Muscle of leg (tissue), 11 donors: ENCODE measurements around the gene CDK5RAP1. TPM values are rescaled to one million over a fixed set of nuclear protein-coding genes. Genes with fewer than 3 reads are reported as not detected.

Source experiments
- DNase-seq: peaks from one replicate; pipeline ENCODE4 v3.0.0; 2013
- H3K27ac ChIP-seq: one replicate; pipeline ENCODE4 v1.5.1; 2013; ENCODE audit warnings: mild to moderate bottlenecking, low read length, control low read depth
- H3K27me3 ChIP-seq: one replicate; pipeline ENCODE4 v1.6.1; 2013; ENCODE audit warnings: low read length; ENCODE audit not compliant: control insufficient read depth, insufficient read depth
- H3K36me3 ChIP-seq: one replicate; pipeline ENCODE4 v1.6.1; 2013; ENCODE audit warnings: low read length; ENCODE audit not compliant: control insufficient read depth, insufficient read depth
- H3K4me1 ChIP-seq: one replicate; pipeline ENCODE4 v1.6.1; 2013; ENCODE audit warnings: low read length; ENCODE audit not compliant: control insufficient read depth, insufficient read depth
- H3K4me3 ChIP-seq: one replicate; pipeline ENCODE4 v1.5.1; 2013; ENCODE audit warnings: low read length, control low read depth
- H3K9me3 ChIP-seq: replicated peaks from 2 replicates; pipeline ENCODE4 v1.6.1; 2013; ENCODE audit warnings: low read depth, low read length; ENCODE audit not compliant: control insufficient read depth
- WGBS: methylation state at CpG from one replicate; pipeline ENCODE4 v1.1.5; 2013; ENCODE audit warnings: missing lambda C conversion rate; ENCODE audit not compliant: insufficient coverage; 5-methylcytosine and 5-hydroxymethylcytosine counted together
- polyA plus RNA-seq, 8 donors: library from polyadenylated mRNA; unstranded; fragments of 120-200 nt; gene quantifications; one replicate each; pipeline versions ENCODE4 v1.2.1 to v1.2.3, GENCODE V29; 2013; ENCODE audit warnings: inconsistent platforms in 1 of 8, low replicate concordance in 1 of 8; ENCODE audit not compliant: insufficient read length in 8 of 8, insufficient read depth in 1 of 8
- total RNA-seq: library from RNA; stranded (reverse); fragments of 120-200 nt; gene quantifications from one replicate; pipeline ENCODE4 v1.2.4, GENCODE V29; 2013

CDK5RAP1 gene
- total and polyA plus RNA-seq, 9 donors: 18.5 to 28.4 (median 20.3) TPM

- no peaks in the 10 kb centered on the region for H3K36me3 ChIP-seq
- no peak for DNase-seq
- WGBS: 78% methylated on average over 8 of the region's 8 CpGs
- no peaks in the 10 kb centered on the region for H3K27me3 ChIP-seq
- no peak overlapping the region for H3K27ac ChIP-seq
- no peak overlapping the region for H3K4me3 ChIP-seq
- H3K9me3 ChIP-seq: no peaks in the 10 kb centered on the region
- no peaks in the 10 kb centered on the region for H3K4me1 ChIP-seq
Observed at GRCh38 chr20:33337119-33337518, 64.2 kb downstream of the CDK5RAP1 start.

GRCh38 chr20:33336375-33336774 is 64.9 kb downstream of the CDK5RAP1 start:
- 82% methylated on average over 2 of the region's 3 CpGs for WGBS
- Histone ChIP-seq H3K9me3 (no peaks in the 10 kb centered on the region), H3K27me3 (no peaks in the 10 kb centered on the region), H3K27ac (no peak overlapping the region), H3K4me3 (no peak overlapping the region), H3K4me1 (no peaks in the 10 kb centered on the region), H3K36me3 (no peaks in the 10 kb centered on the region)
- no peak for DNase-seq

GRCh38 chr20:33334111-33334510 is 67.2 kb downstream of the CDK5RAP1 start:
- WGBS: 71% methylated on average over 2 of the region's 3 CpGs
- no peak for DNase-seq
- H3K27ac ChIP-seq: no peak overlapping the region
- H3K9me3 ChIP-seq: no peaks in the 10 kb centered on the region
- no peak overlapping the region for H3K4me3 ChIP-seq
- no peaks in the 10 kb centered on the region for H3K36me3 ChIP-seq
- H3K4me1 ChIP-seq: no peaks in the 10 kb centered on the region
- peaks cover 3% of the 10 kb centered on the region for H3K27me3 ChIP-seq

- Histone ChIP-seq H3K27ac (no peak overlapping the region), H3K9me3 (no peaks in the 10 kb centered on the region), H3K4me3 (no peak overlapping the region), H3K27me3 (peaks cover 5% of the 10 kb centered on the region), H3K36me3 (no peaks in the 10 kb centered on the region), H3K4me1 (no peaks in the 10 kb centered on the region)
- DNase-seq: no peak
- 92% methylated on average over 4 of the region's 7 CpGs for WGBS
Observed at GRCh38 chr20:33333616-33334015, 67.7 kb downstream of the CDK5RAP1 start.

- Histone ChIP-seq H3K27me3 (peaks cover 9% of the 10 kb centered on the region), H3K4me3 (no peak overlapping the region), H3K9me3 (no peaks in the 10 kb centered on the region), H3K36me3 (no peaks in the 10 kb centered on the region), H3K4me1 (no peaks in the 10 kb centered on the region), H3K27ac (no peak overlapping the region)
- 72% methylated on average over 20 of the region's 20 CpGs for WGBS
- no peak for DNase-seq
Observed at GRCh38 chr20:33332905-33333456, 68.3 kb downstream of the CDK5RAP1 start.

GRCh38 chr20:33328157-33329137 is 72.9 kb downstream of the CDK5RAP1 start:
- Histone ChIP-seq H3K36me3 (no peaks in the 10 kb centered on the region), H3K27me3 (peaks cover 12% of the 10 kb centered on the region), H3K27ac (no peak overlapping the region), H3K4me3 (no peak overlapping the region), H3K4me1 (no peaks in the 10 kb centered on the region), H3K9me3 (no peaks in the 10 kb centered on the region)
- WGBS: 80% methylated on average over 10 of the region's 23 CpGs
- DNase-seq: no peak

- Histone ChIP-seq H3K27me3 (peaks cover 14% of the 10 kb centered on the region), H3K36me3 (no peaks in the 10 kb centered on the region), H3K9me3 (no peaks in the 10 kb centered on the region), H3K27ac (no peak overlapping the region), H3K4me1 (no peaks in the 10 kb centered on the region), H3K4me3 (no peak overlapping the region)
- no peak for DNase-seq
- WGBS: 67% methylated on average over 1 of the region's 2 CpGs
Observed at GRCh38 chr20:33325350-33325749, 76.0 kb downstream of the CDK5RAP1 start.

GRCh38 chr20:33323236-33323635 is 78.1 kb downstream of the CDK5RAP1 start:
- no peak for DNase-seq
- H3K36me3 ChIP-seq: no peaks in the 10 kb centered on the region
- peaks cover 8% of the 10 kb centered on the region for H3K27me3 ChIP-seq
- 69% methylated on average over 7 of the region's 8 CpGs for WGBS
- H3K9me3 ChIP-seq: no peaks in the 10 kb centered on the region
- H3K4me1 ChIP-seq: no peaks in the 10 kb centered on the region
- H3K4me3 ChIP-seq: no peak overlapping the region
- no peak overlapping the region for H3K27ac ChIP-seq

GRCh38 chr20:33322456-33322855 is 78.9 kb downstream of the CDK5RAP1 start:
- DNase-seq: no peak
- Histone ChIP-seq H3K4me1 (no peaks in the 10 kb centered on the region), H3K9me3 (no peaks in the 10 kb centered on the region), H3K27ac (no peak overlapping the region), H3K4me3 (no peak overlapping the region), H3K36me3 (no peaks in the 10 kb centered on the region), H3K27me3 (peaks cover 9% of the 10 kb centered on the region)
- 90% methylated on average over 2 of the region's 3 CpGs for WGBS

GRCh38 chr20:33320006-33320405 is 81.3 kb downstream of the CDK5RAP1 start:
- no peak for DNase-seq
- 84% methylated on average over 10 of the region's 10 CpGs for WGBS
- no peak overlapping the region for H3K27ac ChIP-seq
- no peaks in the 10 kb centered on the region for H3K36me3 ChIP-seq
- no peaks in the 10 kb centered on the region for H3K9me3 ChIP-seq
- no peak overlapping the region for H3K4me3 ChIP-seq
- peaks cover 9% of the 10 kb centered on the region for H3K27me3 ChIP-seq
- H3K4me1 ChIP-seq: no peaks in the 10 kb centered on the region
